Lower leg skin (tissue), 4 donors: ENCODE measurements around the gene SWT1. TPM values are rescaled to one million over a fixed set of nuclear protein-coding genes. Genes with fewer than 3 reads are reported as not detected.

Source experiments
- DNase-seq, 2 donors: peaks; one replicate each; pipeline ENCODE4 v3.0.0-alpha.2; 2019; ENCODE audit warnings: low spot score in 2 of 2
- H3K4me3 ChIP-seq: fragments of 200-600 bp; sonication (generic); 2 replicates; pipeline ENCODE4 v1.5.1; 2017; ENCODE audit warnings: mild to moderate bottlenecking, low read depth; ENCODE audit not compliant: poor library complexity, severe bottlenecking
- CTCF ChIP-seq, 3 donors: fragments of 450-650 bp; IDR thresholded peaks; one replicate each; pipeline ENCODE4 v1.5.1; 2016; ENCODE audit warnings: antibody characterized with exemption in 3 of 3, mild to moderate bottlenecking in 3 of 3, moderate library complexity in 2 of 3
- POLR2A ChIP-seq, 2 donors: fragments of 450-650 bp; IDR thresholded peaks; one replicate each; pipeline ENCODE4 v1.6.1; 2016 to 2017; ENCODE audit warnings: antibody characterized with exemption in 2 of 2, mild to moderate bottlenecking in 1 of 2, moderate library complexity in 1 of 2
- WGBS, 2 donors: methylation state at CpG; one replicate each; pipeline ENCODE4 v1.1.5; 2018; 5-methylcytosine and 5-hydroxymethylcytosine counted together
- intact Hi-C: fragments of 100-400 bp; cut with DNase I; formaldehyde crosslinking; loops from one replicate; pipeline ENCODE4 v1.15.0; 2023; ENCODE audit warnings: low total_unique reads
- total RNA-seq, 4 donors: library from RNA; depleted of rRNA; stranded (reverse); fragments of >200 nt; gene quantifications; one replicate each; pipeline ENCODE4 v1.1.0, GENCODE V29; 2016

SWT1 gene
- total RNA-seq, 4 donors from 2014 or later: 3.9 to 6.3 (median 4.5) TPM

- no peak for DNase-seq
- intact Hi-C loops: loop anchor here (5.0 kb wide), 1 partner anchor 570 kb away; no protein-coding TSS in a partner anchor
- WGBS, 2 donors: 63 to 65% methylated on average over 4 of the region's 4 CpGs
- H3K4me3 ChIP-seq: no peak overlapping the region
- no peak for TF ChIP-seq POLR2A (IDR thresholded peaks at IDR 0.05)
- TF ChIP-seq CTCF (IDR thresholded peaks at IDR 0.05): no peak
Observed at GRCh38 chr1:185312361-185313138, 155.6 kb downstream of the SWT1 start.

GRCh38 chr1:185314411-185314810 is 157.4 kb downstream of the SWT1 start:
- no peak overlapping the region for H3K4me3 ChIP-seq
- WGBS, 2 donors: 20 to 37% methylated on average over 1 of the region's 1 CpG
- intact Hi-C loops: loop anchor here (5.0 kb wide), 1 partner anchor 568 kb away; no protein-coding TSS in a partner anchor

GRCh38 chr1:185315445-185316071 is 158.6 kb downstream of the SWT1 start:
- intact Hi-C loops: no loop called here
- H3K4me3 ChIP-seq: peak overlapping the region; percentile 98
- no peak for DNase-seq
- TF ChIP-seq POLR2A (IDR thresholded peaks at IDR 0.05): no peak
- no peak for TF ChIP-seq CTCF (IDR thresholded peaks at IDR 0.05)
- WGBS, 2 donors: 8 to 11% methylated on average over 8 of the region's 8 CpGs

More at GRCh38 chr1:185314411-185314810, 157.4 kb downstream of the SWT1 start:
- no peak for TF ChIP-seq CTCF (IDR thresholded peaks at IDR 0.05)
- no peak for TF ChIP-seq POLR2A (IDR thresholded peaks at IDR 0.05)
- no peak for DNase-seq

GRCh38 chr1:185316163-185317033 is 159.4 kb downstream of the SWT1 start:
- DNase-seq: peak; percentile 92 to 98
- TF ChIP-seq CTCF (IDR thresholded peaks at IDR 0.05) (no peak), POLR2A (IDR thresholded peaks at IDR 0.05) (no peak)
- peak overlapping the region; percentile 98 for H3K4me3 ChIP-seq
- 0 to 1% methylated on average over 76 to 80 of the region's 88 CpGs for whole genome bisulfite sequencing, 2 donors
- intact Hi-C loops: no loop called here

GRCh38 chr1:185317034-185317885 is 160.3 kb downstream of the SWT1 start, which contains the start of gene IVNS1ABP:
Gene IVNS1ABP, minus strand, starts transcription at chr1:185317243. Its CDS starts 7,750 bp downstream, at chr1:185309493.
- TF ChIP-seq POLR2A (IDR thresholded peaks at IDR 0.05): peak in 1 of 2 donors; percentile 92
- TF ChIP-seq CTCF (IDR thresholded peaks at IDR 0.05): no peak

More at GRCh38 chr1:185317034-185317885, 160.3 kb downstream of the SWT1 start, which contains the start of gene IVNS1ABP:
- peak within 1 kb of the TSS; percentile 98 for H3K4me3 ChIP-seq
- peak; percentile 93 to 99 for DNase-seq
- intact Hi-C loops: no loop called here
- WGBS, 2 donors: 0% methylated on average over 58 to 80 of the region's 80 CpGs
